GM12872 (cell line): ENCODE results near the gene OR8D2.

ENCODE experiments used
- TF ChIP-seq, protein P1 (sequence below): IDR thresholded peaks from 3 replicates; pipeline ENCODE4 v1.5.1; 2011; ENCODE audit warnings: low read depth, mild to moderate bottlenecking, low read length, moderate library complexity; ENCODE audit not compliant: insufficient read depth

The OR8D2 gene

DNA sequence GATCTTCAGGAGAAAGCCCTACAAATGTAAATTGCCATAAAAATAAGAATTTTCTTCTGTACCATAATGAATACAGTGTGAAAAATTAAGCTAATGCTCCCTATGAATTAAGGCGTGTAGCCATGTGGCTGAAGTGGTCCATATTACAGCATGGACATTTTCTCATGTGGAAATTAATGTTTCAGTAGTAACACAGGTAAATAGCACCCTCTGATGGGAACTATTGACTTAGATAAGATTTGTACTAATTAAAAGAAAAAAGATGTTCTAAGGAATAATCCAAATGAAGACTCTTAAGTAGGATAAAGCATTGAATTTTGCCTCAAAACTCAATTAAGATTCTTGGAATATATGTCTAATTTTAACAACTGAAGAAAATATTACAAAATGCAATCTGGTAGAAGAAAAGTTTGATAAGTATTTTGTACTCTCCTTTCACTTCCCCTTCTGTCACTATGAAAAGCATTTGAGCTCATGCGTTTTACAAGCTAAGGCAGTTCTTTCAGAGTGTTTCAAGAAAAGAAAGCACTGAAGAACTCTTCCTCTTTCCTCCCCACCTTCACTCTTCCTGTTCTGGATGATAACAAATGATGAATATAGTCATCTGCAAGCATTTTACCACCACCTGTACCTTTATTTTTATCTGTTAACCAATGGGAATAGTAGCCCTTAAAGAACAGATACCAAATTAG lies 9.9 kb upstream of the OR8D2 start:
- TF ChIP-seq, protein P1, sequence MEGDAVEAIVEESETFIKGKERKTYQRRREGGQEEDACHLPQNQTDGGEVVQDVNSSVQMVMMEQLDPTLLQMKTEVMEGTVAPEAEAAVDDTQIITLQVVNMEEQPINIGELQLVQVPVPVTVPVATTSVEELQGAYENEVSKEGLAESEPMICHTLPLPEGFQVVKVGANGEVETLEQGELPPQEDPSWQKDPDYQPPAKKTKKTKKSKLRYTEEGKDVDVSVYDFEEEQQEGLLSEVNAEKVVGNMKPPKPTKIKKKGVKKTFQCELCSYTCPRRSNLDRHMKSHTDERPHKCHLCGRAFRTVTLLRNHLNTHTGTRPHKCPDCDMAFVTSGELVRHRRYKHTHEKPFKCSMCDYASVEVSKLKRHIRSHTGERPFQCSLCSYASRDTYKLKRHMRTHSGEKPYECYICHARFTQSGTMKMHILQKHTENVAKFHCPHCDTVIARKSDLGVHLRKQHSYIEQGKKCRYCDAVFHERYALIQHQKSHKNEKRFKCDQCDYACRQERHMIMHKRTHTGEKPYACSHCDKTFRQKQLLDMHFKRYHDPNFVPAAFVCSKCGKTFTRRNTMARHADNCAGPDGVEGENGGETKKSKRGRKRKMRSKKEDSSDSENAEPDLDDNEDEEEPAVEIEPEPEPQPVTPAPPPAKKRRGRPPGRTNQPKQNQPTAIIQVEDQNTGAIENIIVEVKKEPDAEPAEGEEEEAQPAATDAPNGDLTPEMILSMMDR: no peak

DNA sequence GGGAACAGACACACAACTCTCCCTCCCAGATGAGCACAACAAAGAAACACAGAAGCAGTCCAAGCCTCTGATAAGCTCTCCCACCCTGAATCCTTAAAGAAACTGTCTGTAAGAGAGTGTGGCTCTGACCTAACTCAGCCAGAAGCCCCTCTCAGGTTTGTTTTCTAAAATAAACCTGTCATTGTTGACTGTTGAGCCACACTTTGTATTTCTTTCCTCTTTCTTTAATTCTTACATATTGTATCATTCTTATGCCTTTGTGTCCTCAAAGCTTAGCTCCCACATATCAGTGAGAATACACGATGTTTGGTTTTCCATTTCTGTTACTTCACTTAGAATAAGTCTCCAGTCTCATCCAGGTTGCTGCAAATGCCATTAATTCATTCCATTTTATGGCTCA lies 7.8 kb upstream of the OR8D2 start:
- TF ChIP-seq, protein P1: no peak

DNA sequence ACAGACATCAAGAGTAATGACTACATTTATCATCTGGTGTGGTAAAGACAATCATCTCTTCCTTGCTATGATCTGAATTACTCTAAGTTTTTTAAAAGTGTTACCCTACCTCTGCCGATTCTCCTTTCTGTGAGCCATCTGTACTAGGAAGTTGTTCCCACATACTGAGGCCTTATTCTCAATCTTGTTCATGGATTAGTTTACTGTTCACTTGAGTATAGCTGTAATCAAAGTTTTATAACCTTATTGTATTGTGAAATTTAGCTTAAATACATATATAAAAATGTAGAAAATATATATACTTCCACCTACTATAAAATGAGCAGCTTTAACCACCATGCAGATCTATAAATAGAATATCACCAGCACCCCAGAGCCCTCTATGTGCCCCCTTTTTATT lies 2.4 kb upstream of the OR8D2 start:
- TF ChIP-seq, protein P1: no peak

DNA sequence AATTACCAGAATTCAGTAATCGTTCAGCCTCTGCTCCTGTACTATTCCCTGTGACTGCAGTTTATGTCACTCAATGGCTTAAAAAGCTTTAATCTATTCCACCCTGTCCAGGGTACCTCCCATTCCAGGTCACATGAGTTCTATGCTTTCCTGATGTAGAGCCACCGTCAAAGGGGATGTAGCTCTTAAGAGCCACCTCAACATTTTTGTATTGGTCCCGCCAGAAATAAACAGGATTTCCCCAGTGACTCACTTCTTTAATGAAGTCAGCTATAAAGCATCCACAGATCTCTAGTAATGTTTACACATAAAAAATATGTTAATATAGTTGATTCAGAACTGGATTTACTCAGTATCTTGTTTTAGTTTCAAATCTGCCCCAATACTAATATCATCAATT lies 4.9 kb downstream of the OR8D2 start:
- TF ChIP-seq, protein P1: no peak

DNA sequence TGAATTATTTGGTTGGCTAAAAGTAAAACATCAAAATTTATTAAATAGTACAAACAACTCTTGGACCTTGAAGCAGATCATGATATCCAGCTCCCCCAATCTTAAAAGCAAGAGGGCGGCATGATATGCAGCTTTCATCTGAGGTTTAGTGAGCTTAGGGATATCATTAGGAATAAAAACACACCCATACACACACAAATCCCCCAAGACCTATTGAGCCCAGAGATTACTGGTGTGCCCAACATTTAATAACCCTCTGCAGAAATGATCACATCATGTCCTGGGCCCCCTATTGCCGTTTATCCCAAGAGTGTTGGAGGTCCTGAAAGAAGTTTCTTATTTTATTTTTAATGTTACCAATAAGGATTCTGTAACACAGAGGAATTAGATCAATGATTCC lies 6.1 kb downstream of the OR8D2 start, which contains the start of gene OR8D1:
Gene OR8D1 (minus strand): TSS at position 101 of the 400 bp plus-strand sequence. CDS start 3,183 bp downstream, outside the sequence.
- TF ChIP-seq, protein P1: no peak

DNA sequence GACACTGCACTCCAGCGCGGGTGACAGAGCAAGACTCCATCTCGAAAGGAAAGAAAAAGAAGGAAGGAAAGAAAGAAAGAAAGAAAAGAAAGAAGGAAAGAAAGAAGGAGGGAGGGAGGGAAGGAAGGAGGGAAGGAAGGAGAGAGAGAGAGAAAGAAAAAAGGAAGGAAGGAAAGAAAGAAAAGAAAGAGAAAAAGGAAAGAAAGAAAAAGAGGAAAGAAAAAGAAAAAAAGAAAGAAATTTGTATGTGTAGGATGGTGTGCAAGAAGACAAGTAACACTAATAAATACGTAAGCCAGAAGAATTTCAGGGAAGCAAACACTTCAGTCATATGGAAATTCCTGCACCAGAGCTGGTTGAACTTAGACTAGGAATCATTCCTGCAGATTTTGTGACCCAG lies 6.9 kb downstream of the OR8D2 start:
- TF ChIP-seq, protein P1: no peak

DNA sequence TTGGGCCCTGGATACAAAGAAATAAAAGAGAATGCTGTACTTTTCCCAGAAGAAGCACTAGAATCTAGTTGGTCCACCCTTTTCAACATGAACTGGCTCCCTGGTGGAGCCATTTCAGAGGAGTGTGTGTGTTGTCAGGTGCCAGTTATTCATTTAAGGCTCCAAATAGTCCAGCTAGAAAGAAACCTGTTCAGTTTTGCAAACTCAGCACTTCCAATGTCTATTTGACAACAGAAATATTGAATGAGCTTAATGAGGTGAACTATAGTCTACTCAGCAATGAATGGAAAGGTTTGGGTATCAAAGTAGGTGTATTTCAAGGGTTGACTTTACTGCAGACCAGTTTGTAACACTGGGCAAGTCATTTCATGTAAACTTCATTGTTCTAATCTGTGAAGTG lies 8.3 kb downstream of the OR8D2 start:
- TF ChIP-seq, protein P1: no peak

DNA sequence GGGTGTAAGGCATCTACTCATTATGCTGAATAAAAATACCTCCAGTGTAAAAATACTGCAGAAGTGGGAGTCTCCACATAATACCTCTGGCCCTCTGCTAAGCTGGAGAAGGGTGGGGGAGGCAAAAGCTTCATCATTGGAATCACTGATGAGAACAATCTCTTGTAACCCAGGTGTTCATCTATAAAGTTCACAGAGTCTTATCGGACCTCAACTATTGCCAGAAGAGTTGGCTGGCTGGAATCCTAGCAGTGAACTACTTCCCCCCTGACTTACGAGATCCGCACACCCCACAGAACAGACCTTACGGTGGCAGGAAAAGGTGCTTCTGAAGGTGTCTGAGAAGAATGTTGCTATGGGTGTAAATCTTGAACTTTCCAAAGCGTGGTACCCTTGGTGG lies 8.7 kb downstream of the OR8D2 start:
- TF ChIP-seq, protein P1: no peak
